Endodermal cell (in vitro differentiated cells): ENCODE results near the gene SEMG1. TPM values are rescaled to one million over a fixed set of nuclear protein-coding genes. Genes with fewer than 3 reads are reported as not detected.

ENCODE experiments used
- DNase-seq: peaks from one replicate; pipeline ENCODE4 v3.0.0-alpha.2; 2017
- H3K27ac ChIP-seq: 2 replicates; pipeline ENCODE4 v1.5.1; 2013; ENCODE audit warnings: mild to moderate bottlenecking, low read depth, low read length, moderate library complexity
- H3K27me3 ChIP-seq: 2 replicates; pipeline ENCODE4 v1.6.1; 2013; ENCODE audit warnings: mild to moderate bottlenecking, low read length, moderate library complexity; ENCODE audit not compliant: insufficient read depth, control insufficient read depth, poor library complexity, severe bottlenecking
- H3K36me3 ChIP-seq: 2 replicates; pipeline ENCODE4 v1.7.0; 2013; ENCODE audit warnings: mild to moderate bottlenecking, low read length, moderate library complexity; ENCODE audit not compliant: control insufficient read depth, insufficient read depth
- H3K4me1 ChIP-seq: one replicate; pipeline ENCODE4 v1.7.0; 2013; ENCODE audit warnings: low read length; ENCODE audit not compliant: control insufficient read depth, insufficient read depth
- H3K4me3 ChIP-seq: 2 replicates; pipeline ENCODE4 v1.5.1; 2013; ENCODE audit warnings: mild to moderate bottlenecking, low read length, moderate library complexity
- H3K9ac ChIP-seq: 2 replicates; pipeline ENCODE4 v1.6.1; 2013; ENCODE audit warnings: mild to moderate bottlenecking, low read length, moderate library complexity; ENCODE audit not compliant: poor library complexity, severe bottlenecking; ENCODE audit errors: extremely low read depth
- H3K9me3 ChIP-seq: 2 replicates; pipeline ENCODE4 v1.6.1; 2013; ENCODE audit warnings: mild to moderate bottlenecking, low read length, moderate library complexity; ENCODE audit not compliant: control insufficient read depth
- H3K27ac Mint-ChIP-seq: 2 replicates; pipeline ENCODE4 v1.8.0; 2020; ENCODE audit warnings: mixed read lengths
- H3K27me3 Mint-ChIP-seq: 2 replicates; pipeline ENCODE4 v1.8.0; 2021; ENCODE audit warnings: mild to moderate bottlenecking, mixed read lengths; ENCODE audit not compliant: insufficient read depth
- H3K36me3 Mint-ChIP-seq: 2 replicates; pipeline ENCODE4 v1.8.0; 2020; ENCODE audit warnings: low read depth, mixed read lengths
- H3K4me1 Mint-ChIP-seq: 2 replicates; pipeline ENCODE4 v1.8.0; 2020; ENCODE audit warnings: mixed read lengths
- H3K4me3 Mint-ChIP-seq: 2 replicates; pipeline ENCODE4 v1.8.0; 2020; ENCODE audit warnings: mild to moderate bottlenecking, moderate library complexity, mixed read lengths
- H3K9me3 Mint-ChIP-seq: 2 replicates; pipeline ENCODE4 v1.8.0; 2020; ENCODE audit warnings: mild to moderate bottlenecking, mixed read lengths
- WGBS, 2 experiments: methylation state at CpG; one replicate each; pipeline versions ENCODE4 v1.1.5 to v1.1.7; 2013; ENCODE audit warnings: missing lambda C conversion rate in 2 of 2, mixed read lengths in 1 of 2; ENCODE audit not compliant: insufficient coverage in 1 of 2, insufficient read length in 1 of 2; 5-methylcytosine and 5-hydroxymethylcytosine counted together
- total RNA-seq, 2 donors: library from RNA; stranded (reverse); fragmentation: NEBNext Ultra II Directional in 1 of 2; extraction: Animal tissue kit (Norgen Biotek cat#: 25700) in 1 of 2; gene quantifications; 2 replicates in 1 of 2; 3 replicates in 1 of 2; pipeline ENCODE4 v1.2.1, GENCODE V29; 2021
- TF ChIP-seq, protein P1 (sequence below): fragments of 200-600 bp; sonication (generic); conservative IDR thresholded peaks from 2 replicates; pipeline ENCODE4 v1.5.0; 2021; ENCODE audit warnings: antibody characterized with exemption, mild to moderate bottlenecking

The SEMG1 gene
- total RNA-seq, 2 donors from 2014 or later = 0.46 TPM; not detected in 1

DNA sequence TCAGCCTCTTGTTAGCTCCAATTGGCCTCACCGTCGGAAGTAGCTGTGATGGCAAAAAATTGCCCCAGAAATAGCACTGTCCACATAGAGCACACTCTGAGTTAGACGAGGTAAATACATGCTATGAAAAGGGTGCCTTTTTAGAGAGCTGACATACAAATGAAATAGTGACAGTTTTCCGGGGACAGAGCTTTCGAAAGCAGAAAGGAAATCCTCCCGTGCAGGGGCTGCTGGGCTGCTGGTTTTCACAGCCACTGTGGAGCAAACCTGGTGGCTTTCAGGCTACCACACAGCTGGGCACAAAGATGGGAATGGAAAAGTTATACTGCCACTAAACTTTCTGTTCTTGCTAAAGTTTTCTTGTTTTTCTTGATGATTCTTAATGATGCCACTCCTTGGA, 39.3 kb downstream of the SEMG1 start:
- DNase-seq = no peak
- H3K27me3 ChIP-seq = peaks cover 63% of the 10 kb centered on the region
- H3K4me3 ChIP-seq = no peak overlapping the region
- Mint-ChIP-seq H3K4me1 (no peaks in the 10 kb centered on the region), H3K9me3 (no peaks in the 10 kb centered on the region), H3K36me3 (no peaks in the 10 kb centered on the region), H3K4me3 (no peak overlapping the region), H3K27me3 (peaks cover 33% of the 10 kb centered on the region), H3K27ac (no peak overlapping the region)
- no peaks in the 10 kb centered on the region for H3K36me3 ChIP-seq
- H3K4me1 ChIP-seq = no peaks in the 10 kb centered on the region
- 75 to 81% methylated on average over 5 to 6 of the region's 6 CpGs for WGBS, 2 experiments
- TF ChIP-seq, protein P1, sequence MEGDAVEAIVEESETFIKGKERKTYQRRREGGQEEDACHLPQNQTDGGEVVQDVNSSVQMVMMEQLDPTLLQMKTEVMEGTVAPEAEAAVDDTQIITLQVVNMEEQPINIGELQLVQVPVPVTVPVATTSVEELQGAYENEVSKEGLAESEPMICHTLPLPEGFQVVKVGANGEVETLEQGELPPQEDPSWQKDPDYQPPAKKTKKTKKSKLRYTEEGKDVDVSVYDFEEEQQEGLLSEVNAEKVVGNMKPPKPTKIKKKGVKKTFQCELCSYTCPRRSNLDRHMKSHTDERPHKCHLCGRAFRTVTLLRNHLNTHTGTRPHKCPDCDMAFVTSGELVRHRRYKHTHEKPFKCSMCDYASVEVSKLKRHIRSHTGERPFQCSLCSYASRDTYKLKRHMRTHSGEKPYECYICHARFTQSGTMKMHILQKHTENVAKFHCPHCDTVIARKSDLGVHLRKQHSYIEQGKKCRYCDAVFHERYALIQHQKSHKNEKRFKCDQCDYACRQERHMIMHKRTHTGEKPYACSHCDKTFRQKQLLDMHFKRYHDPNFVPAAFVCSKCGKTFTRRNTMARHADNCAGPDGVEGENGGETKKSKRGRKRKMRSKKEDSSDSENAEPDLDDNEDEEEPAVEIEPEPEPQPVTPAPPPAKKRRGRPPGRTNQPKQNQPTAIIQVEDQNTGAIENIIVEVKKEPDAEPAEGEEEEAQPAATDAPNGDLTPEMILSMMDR = no peak
- H3K9ac ChIP-seq = no peak overlapping the region
- H3K27ac ChIP-seq = no peak overlapping the region
- no peaks in the 10 kb centered on the region for H3K9me3 ChIP-seq

DNA sequence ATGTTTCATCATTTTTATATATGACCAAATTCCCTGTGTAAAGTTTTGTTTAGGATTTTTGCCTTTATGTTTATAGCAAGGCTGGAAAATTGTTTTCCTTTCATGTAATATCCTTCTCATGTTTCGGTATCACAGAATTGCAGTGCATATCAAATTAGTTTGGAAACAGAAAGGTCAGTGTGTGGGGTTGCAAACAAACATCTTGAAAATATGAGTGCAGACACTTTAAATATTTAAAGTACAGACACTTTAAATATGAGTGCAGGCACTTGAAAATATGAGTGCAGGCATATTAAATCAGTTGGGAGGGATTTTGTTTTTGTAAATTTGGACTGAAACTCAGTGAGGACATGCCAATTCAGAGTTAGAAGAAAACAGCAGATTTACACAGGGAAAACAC, 41.0 kb downstream of the SEMG1 start:
- Histone ChIP-seq H3K27ac (no peak overlapping the region), H3K9me3 (no peaks in the 10 kb centered on the region), H3K4me1 (no peaks in the 10 kb centered on the region), H3K4me3 (no peak overlapping the region), H3K9ac (no peak overlapping the region), H3K27me3 (peaks cover 48% of the 10 kb centered on the region), H3K36me3 (no peaks in the 10 kb centered on the region)
- peaks cover 3% of the 10 kb centered on the region for H3K4me1 Mint-ChIP-seq
- peaks cover 32% of the 10 kb centered on the region for H3K27me3 Mint-ChIP-seq
- no peak for DNase-seq
- 88% methylated on average over 1 of the region's 1 CpG; no CpG with 5 or more reads in 1 of the 2 experiments for WGBS, 2 experiments
- TF ChIP-seq, protein P1 = no peak
- no peaks in the 10 kb centered on the region for H3K36me3 Mint-ChIP-seq
- H3K4me3 Mint-ChIP-seq = no peak overlapping the region
- H3K9me3 Mint-ChIP-seq = no peaks in the 10 kb centered on the region
- no peak overlapping the region for H3K27ac Mint-ChIP-seq

DNA sequence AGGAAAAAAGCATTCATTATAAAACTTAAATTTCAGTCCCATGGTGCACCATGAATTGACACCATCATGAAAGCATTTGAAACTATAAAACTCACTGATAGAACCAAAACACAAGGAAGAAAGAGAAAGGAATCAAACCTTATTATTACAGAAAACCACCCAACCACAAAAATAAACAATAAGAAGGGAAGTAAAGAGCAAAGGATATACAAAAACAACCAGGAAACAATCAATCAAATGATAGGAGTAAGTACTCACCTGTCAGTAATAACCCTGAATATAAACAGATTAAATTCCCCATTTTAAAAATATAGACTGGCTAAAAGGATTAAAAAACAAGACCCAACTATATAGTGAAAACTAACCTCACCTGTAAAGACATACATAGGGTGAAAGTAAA, 41.8 kb downstream of the SEMG1 start:
- DNase-seq = no peak
- H3K9ac ChIP-seq = no peak overlapping the region
- H3K9me3 ChIP-seq = no peaks in the 10 kb centered on the region
- H3K36me3 Mint-ChIP-seq = no peaks in the 10 kb centered on the region
- no peak overlapping the region for H3K4me3 ChIP-seq
- H3K4me1 ChIP-seq = no peaks in the 10 kb centered on the region
- peaks cover 43% of the 10 kb centered on the region for H3K27me3 ChIP-seq
- H3K27ac Mint-ChIP-seq = no peak overlapping the region
- TF ChIP-seq, protein P1 = no peak
- no peak overlapping the region for H3K27ac ChIP-seq
- no peaks in the 10 kb centered on the region for H3K36me3 ChIP-seq
- no peak overlapping the region for H3K4me3 Mint-ChIP-seq
- no peaks in the 10 kb centered on the region for H3K9me3 Mint-ChIP-seq
- peaks cover 3% of the 10 kb centered on the region for H3K4me1 Mint-ChIP-seq
- peaks cover 31% of the 10 kb centered on the region for H3K27me3 Mint-ChIP-seq
